Measurements from ENCODE around the gene PKDCC.

DNA sequence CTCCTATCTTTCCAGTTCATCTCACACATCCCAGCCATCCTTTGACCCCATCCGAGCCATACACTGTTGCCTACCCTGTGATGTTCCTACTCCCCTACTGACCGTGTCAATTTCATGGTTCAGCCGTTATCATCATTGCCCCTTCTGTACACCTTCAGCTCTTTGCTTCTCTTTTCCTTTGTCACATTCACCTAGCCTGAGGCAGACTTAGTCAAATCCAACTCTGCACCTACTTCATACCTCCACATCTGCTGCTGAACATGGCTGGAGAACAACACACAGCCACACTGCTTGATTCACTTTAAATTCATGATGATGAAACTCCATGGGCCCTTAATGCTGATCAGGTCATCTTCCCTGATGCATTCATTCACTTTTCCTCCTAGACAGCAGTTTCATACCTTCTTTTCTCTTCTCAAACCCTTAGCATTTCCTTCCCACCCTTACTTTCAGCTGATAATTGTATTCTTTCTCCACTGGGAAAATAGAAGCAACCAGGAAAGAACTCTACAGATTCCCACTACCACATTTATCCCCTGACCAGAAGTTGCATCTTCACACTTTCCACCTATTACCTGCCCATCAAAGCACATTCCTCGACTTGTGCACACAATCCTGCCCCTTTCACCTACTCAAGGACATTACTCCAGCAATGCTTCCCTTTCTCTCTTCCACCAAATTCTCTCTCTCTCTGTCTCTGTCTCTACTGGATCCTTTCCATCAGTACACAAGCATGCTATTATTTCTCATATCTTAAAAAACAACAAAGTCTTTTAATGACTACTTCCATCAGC, 59.6 kb downstream of the PKDCC start:
- TF ChIP-seq, protein P1, sequence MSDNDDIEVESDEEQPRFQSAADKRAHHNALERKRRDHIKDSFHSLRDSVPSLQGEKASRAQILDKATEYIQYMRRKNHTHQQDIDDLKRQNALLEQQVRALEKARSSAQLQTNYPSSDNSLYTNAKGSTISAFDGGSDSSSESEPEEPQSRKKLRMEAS (IDR thresholded peaks at IDR 0.05), result no peak
- TF ChIP-seq FOXM1 (IDR thresholded peaks at IDR 0.05; ENCODE audit: borderline replicate concordance, low read depth) (no peak), EP300 (IDR thresholded peaks at IDR 0.05; ENCODE audit: borderline replicate concordance) (no peak), NFIC (IDR thresholded peaks at IDR 0.05) (no peak), RAD21 (IDR thresholded peaks at IDR 0.05; ENCODE audit: low read depth) (no peak)

All from Ishikawa (cell line).